Measurements from ENCODE around the gene LRMDA.
"Not testable (repeated sequence)": the region's sequence is repeated elsewhere in the genome, so short reads cannot be mapped to it uniquely, and the experiment has no call there.

LRMDA gene

DNA sequence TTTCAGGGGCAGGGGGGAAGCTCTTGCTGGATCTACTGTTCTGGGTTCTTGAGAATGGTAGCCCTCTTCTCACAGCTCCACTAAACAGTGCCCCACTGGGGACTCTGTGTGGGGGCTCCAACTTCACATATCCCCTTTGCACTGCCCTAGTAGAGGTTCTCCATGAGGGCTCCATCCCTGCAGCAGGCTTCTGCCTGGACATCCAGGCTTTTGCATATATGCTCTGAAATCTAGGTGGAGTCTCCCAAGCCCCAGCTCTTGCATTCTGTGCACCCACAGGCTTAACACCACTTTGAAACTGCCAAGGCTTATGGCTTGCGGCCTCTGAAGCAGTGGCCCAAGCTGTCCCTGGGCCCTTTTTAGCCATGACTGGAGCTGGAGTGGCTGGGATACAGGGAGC, 150.7 kb downstream of the LRMDA start:
- DNase-seq (ENCODE audit: low read depth, low spot score): no peak

DNA sequence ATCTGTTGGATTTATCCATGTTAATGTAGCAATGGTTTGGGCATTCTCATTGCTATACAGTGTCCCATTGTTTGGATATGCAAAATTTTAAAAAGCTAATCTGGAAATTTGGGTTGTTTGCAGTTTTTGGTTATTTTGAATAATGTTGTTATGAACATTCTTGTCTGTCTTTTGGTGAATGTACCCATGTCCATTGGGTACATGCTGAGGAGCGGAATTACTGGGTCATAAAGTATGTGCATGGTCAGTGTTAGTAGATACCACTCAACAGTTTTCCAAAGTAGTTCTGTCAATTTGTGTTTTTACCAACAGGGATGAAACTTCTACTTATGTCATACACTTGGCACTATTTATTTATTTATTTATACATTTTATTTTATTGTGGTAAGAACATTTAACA, 153.9 kb downstream of the LRMDA start:
- DNase-seq (ENCODE audit: low read depth, low spot score): no peak

DNA sequence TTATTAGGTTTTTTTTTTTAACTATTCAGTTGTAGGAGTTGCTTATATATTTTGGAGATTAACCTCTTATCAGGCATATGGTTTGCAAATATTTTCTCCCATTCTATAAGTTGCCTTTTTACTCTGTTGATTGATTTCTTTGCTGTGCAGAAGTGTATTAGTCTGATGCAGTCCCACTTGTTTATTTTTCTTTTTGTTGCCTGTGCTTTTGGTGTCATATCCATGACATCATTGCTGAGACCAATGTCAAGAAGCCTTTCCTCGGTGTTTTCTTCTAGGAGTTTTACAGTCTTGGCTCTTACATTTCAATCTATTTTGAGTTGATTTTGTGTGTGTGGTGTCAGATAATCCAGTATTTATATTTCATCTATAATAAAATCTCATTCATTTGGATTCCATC, 155.4 kb downstream of the LRMDA start:
- no peak for DNase-seq (ENCODE audit: low read depth, low spot score)

DNA sequence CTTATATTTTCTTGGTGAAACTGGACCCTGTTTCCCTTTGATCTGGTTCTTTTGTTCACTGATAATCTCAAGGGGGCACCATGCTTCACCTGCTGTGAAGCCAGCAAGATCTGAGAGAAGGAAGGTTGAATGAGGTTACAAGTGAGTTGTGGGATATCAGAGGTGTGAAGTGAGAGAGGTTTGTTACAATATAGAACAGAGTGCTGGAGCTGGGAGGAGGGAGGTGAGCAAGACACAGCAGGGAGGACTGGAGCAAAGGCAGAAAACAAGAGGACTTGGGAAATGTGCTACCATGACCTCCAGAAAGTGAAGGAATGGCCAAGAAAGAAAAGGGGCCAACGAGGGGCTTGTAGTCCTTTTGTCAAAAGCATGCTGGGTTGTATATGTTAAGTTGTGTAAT, 156.6 kb downstream of the LRMDA start:
- no peak for DNase-seq (ENCODE audit: low read depth, low spot score)

DNA sequence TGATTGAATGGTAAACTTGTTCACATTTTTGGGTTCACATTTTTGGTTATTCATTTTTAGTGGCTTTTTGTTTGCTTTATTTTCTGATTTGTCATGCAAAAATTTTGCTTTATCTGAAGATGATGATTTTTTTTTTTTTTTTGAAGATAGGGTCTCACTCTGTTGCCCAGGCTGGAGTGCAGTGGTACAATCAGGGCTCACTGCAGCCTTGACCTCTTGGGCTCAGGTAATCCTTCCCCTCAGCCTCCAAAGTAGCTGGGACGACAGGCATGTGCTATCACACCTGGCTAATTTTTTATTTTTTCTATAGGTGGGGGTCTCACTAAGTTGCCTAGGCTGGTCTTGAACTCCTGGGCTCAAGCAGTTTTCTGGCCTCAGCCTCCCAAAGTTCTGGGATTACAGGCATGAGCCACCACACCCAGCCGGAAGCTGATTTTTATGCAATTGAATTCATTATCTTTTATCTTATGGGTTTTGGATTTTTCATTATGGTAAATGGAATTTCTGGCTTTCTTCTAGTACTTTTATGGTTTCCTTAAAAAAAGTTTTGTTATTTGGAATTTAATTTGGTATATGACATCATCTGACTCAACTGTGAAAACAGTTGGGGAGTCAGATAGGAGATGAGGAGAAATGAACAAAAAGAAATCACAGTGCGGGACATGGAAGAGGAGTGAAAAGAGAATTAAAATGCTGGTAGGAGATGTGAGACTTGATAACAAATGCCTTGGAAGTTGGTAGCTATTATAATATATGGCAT, 158.7 kb downstream of the LRMDA start:
- no peak for DNase-seq (ENCODE audit: low read depth, low spot score)

DNA sequence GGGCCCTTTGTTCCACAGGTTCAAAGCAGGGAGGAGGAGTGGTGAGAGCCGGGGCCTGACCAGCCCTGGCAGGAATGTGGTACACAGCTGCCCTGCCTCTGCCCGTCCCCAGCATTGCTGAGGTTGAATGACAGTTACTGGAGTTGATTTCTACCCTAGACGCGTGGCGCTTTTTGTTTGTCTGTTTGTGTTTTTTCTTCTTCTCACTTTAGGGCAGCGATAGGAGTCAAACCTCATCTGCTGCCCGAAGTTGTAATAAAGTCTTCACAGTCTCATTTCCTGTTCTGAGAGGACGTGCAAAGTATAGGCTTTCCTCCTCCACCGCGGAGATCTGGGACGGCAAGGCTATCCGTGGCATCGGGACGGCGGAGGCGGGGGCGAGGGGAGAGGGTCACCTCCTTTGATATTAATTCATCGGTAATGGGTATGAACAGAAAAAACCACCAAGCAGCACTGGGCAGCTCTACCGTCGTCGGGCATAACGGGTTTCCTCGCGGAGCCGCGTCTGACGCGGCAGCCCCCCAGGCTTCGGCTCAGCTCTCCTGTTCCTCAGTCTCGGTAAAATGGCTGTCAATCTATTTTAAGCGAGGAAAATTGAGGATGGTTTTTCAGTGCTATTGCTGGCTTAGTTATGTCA, 160.8 kb downstream of the LRMDA start:
- DNase-seq (ENCODE audit: low read depth, low spot score): no peak

DNA sequence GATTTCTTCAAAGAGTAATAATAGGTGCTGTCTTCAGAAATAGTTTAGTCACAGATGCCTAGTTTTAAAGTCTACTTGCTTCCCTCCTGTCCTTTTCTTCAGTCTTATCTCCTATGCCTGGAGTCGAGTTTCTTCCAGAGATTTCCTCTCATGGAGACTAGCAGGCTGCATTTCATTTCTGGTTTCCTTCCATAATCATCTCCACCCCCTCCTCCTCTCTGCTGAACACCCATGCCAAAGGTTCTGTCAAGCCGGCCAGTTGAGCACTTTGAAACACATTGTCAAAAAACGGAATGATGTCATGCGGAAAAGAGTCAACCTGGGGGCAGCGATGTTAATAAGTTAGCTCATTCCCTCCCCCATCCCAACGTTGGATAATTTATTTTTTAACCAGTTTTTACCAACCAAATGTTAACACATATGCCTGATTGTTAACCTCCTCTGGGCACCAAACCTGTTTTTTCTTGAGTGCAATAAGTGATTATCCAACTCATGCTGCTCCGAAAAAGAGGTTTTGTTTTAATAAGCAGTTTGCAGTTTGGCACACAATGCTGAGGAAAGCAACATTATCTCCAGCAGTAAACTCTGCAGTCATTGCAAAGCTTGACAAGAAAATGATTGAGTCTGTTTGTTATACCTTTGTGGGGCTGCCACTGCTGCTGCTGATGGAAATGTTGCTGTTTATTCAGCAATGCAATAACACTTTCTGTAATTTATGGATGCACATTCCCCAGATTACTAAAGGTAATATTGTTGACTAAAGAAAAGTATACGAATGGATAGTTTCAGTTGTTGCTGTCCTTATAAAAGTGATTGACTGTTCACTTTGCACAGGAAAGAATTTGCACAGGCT, 161.6 kb downstream of the LRMDA start:
- no peak for DNase-seq (ENCODE audit: low read depth, low spot score)

DNA sequence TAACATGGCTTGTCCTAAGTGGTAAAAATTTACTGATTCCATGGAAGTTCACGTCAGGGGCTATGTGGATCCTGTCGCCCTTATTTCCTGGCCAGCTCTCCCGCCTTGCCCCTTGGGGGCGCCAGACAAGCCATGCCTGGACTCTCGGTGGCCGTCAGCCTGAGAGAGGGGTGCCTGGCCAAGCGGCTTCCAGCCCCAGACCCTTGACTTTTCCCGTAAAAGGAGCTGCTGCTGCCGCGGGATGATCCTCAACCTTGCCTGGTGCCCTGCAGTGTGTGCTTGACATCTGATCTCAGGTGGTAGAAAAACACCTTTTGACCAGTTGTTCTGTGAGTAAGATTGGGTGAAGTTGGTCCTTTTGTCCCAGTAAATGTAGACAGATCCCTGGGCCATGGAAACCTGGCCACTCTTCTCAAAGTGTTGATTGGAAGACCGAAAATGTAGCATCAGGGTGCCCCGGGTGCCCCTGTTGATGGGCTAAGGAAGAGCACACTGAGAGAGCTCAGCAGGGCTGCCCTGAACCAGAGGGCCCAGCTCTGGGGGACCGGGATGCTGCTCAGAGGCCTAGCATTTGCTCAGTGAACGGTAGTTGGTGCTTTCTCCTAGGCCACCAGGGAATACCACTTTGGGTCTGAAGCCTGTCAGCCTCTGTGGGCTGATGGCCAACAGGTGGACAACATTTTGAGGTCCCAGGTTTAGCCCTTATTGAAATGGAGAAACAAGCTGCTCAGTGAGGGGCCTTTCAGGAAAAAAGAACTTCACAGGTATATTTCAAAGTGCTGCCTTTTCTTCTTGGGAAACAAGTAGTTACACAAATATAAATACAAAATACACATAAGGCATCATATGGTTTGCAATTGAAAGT, 162.5 kb downstream of the LRMDA start:
- DNase-seq (ENCODE audit: low read depth, low spot score): no peak

DNA sequence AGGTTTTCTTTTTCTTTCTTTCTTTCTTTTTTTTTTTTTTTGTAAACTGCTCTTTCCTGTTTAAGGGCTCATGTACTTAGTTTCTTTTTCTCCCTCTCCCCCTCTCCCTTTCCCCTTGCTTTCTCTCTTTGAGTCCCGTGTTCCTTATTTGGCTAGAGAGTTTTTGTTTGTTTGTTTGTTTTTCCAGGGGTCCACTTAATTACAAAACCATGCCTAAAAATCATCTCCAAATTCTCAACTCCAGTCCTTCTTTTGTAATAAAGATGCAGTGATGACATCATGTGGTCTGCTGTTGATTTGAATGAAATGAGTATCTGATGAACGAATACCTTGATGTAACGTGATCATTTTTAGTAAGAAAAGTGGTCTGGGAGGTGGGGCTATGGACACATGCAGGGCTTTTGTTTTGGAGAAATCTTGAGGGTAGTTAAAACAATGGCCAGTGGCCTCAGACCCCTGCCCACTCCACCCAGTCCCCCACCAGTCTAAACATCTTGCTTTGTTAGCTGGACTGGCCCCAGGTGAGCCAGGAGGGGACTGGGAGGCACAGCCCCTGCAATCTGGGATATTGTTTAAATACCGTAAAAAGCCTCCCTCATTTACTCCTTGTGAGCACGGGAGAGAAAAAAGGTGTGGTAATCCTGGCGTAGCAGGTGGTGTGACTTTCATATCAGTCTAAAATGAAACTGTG, 165.7 kb downstream of the LRMDA start:
- DNase-seq (ENCODE audit: low read depth, low spot score): no peak

DNA sequence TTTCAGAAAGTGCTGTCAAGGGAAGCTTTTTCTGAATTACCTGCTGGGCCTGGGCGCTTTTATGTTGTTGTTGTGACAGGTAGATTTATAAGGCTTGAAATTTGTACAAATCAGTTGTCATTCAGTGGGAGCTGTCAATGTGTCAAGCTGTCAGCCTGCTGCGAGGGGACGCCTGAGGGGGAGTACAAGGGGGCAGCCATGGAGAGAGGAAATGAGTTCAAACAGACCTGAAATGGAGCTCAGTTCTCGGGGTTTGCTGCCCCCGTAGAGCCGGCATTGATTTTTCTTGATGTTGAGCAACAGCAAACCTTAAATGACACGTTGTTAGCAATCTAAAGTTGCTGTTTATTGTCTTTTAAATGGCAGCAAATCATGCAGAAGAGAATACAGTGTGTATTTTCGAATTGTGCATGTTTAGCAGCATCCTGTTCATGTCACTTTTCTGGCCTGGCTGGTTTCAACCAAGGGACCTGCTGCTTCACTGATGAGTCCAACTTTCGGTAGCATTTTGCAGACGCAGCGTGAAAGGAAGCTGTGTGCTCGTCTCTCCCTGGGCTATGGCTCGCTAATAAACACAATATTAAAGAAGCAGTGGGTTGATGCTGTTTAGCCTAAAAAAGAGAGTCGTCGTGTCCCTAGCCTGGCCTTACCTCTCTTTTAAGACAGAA, 166.5 kb downstream of the LRMDA start:
- DNase-seq (ENCODE audit: low read depth, low spot score): no peak

DNA sequence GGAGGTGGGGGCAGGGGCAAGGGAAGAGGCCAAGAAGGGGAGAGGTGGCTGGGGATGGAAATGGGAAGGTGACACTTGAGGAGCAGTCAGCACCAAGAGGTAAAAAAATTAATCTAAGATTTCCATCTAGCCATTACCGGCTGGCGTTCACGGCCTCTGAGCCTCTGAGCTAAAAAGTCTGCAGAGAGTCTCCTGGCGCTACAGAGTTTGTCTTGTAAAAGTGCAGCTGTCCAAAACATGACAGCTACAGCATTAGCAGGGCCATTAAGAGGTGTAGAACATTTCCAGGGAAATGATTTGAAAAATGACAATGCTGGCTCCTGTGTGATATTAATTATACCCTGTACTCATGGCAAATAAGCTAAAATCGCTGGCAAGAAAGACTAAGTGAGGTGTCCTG, 167.6 kb downstream of the LRMDA start:
- no peak for DNase-seq (ENCODE audit: low read depth, low spot score)

DNA sequence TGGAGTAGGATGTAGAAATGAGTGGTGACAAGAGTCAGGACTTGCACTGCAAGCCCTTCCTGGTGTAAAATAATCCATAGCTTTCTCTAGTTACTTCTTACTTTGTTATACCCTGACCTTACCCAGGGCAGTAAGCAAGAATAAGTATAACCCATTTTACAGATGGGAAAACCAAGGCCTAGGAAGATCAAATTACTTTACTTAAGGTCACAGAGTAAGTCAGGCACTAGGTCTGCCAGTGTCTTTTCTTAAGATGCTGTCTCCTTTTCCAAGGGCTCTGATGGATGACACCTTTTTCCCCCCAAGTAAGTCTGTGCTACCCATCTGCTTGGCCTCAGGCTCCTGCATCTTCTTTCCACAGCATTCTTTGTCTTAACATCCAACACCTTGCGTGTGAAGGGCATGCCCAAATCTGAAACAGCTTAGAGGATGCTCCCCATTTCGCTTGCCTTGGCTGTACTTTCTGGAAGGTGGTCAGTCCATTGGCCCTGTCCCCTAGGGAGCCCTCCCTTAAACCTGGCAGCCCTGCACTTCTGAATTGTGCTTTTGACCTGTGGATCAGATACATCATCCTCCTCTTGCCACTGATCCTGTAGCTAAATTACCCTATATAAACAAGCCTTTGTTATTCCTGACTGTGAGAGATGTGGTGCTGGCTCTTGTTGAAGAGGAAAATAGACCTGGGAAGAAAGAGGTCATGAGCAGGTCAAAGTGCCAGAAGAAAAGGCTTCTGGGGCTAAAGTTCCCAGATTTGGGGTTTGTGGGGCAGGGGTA, 168.6 kb downstream of the LRMDA start:
- DNase-seq (ENCODE audit: low read depth, low spot score): no peak

DNA sequence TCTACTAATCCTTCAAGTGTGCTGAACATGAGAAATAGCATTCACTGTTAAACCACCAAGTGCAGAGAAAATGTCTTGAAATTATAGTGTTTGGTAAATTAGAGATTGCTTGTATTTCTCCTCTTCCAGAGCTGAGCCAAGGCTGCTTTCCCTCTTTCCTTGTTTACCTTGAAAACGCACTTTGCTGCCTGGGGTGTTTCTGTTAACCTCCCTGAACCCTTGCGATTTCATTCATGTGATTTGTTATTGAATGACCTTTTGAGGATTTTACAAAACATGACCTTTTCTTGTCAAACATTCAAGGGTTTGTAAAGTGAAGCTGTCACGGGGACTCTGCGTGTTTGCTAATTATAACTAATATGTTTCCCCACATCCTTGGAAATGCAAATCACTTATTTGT, 169.4 kb downstream of the LRMDA start:
- DNase-seq (ENCODE audit: low read depth, low spot score): no peak

DNA sequence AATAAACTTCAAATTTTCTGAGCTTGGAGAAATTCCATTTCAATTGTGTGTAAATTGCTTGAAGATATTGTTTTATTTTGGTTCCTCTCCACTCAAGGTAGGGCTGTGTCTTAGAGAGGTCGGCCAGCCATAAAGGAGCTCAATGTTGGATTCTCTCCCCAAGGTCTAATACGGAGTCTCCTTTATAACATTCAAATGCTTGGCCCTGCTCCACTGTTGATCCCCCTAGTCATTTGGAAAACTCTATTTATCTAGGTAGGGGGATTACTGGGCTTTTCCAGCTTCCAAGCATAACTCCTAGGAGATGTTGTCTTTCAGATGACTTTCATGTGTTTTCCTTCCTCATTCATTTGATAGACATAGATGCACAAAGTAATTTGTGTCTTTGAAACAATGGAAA, 170.9 kb downstream of the LRMDA start:
- DNase-seq (ENCODE audit: low read depth, low spot score): no peak

DNA sequence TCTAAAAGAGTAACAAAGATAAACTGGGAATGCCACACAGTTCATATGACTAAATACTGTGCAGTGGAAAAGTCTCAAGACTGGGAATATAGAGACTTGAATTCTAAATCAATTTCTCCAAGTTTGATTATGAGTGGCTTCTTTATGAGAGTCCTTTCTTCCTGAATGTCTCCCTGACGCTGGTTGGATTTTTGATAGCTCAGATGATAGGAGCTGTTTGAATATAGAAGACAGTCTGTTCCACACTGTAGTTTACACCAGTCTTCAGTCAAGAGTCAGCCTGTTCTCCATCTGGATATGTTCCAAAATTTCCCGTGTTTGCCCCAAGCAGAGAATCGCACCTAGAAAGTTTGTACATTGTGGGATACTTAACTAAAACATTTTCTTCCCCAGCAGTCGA, 173.7 kb downstream of the LRMDA start:
- DNase-seq (ENCODE audit: low read depth, low spot score): no peak

DNA sequence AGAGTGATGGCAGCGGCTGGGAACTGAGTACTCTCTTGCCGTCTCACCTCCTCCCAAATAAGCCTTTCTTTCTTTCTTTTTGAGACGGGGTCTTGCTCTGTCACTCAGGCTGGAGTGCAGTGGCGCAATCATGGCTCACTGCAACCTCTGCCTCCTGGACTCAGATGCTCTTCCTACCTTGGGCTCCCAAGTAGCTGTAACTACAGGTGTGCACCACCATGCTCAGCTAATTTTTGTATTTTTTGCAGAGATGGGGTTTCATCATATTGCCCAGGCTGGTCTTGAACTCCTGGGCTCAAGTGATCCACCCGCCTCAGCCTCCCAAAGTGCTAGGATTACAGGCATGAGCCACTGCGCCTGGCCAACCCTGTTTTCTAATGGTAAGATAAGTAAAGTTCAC, 174.4 kb downstream of the LRMDA start:
- not testable (repeated sequence) for DNase-seq (ENCODE audit: low read depth, low spot score)

DNA sequence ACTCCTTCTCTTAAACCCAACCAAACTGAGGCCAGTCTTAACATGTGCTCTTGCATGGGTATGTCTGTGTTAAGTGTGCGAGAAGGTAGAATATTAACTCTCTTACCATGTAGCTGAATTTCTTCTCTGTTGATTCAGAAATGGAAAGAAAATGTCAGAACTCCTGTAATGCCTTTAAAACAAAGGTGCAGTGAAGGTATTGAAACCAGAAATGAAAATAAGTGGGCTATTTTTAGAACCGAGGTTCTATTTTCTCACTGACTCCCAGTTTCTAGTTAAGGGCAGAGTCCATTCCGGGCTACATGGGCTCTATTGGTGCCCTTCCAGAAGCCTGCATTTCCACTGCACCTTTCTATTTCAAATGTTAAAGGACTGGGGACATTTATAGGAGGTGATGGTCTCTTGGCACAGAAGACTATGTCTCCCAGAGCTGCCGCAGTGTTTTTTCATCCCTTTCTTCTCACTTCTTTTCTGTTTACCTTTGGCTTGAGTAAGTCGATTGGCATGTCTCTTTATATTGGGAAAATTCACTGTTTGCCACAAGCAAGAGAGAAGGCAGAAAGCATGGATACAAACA, 174.9 kb downstream of the LRMDA start:
- DNase-seq (ENCODE audit: low read depth, low spot score): peak; percentile 32

DNA sequence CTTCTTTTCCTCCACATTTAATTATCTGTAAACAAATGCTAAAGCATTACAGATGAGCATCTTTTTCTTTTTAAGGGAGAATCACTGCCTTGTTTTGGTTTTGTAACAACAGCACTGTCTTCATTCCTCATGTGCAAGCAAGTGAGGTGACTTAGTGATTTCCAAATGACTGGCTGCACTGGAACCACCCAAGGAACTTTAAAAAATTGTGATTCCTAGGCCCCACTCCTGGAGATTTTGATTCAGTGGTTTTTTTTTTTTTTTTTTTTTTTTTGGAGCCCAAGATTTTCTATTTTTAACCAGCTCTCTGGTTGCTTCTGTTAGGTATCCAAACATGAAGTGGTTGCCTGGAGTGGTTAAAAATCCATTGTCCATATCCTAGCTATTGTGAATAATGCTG, 176.2 kb downstream of the LRMDA start:
- no peak for DNase-seq (ENCODE audit: low read depth, low spot score)

DNA sequence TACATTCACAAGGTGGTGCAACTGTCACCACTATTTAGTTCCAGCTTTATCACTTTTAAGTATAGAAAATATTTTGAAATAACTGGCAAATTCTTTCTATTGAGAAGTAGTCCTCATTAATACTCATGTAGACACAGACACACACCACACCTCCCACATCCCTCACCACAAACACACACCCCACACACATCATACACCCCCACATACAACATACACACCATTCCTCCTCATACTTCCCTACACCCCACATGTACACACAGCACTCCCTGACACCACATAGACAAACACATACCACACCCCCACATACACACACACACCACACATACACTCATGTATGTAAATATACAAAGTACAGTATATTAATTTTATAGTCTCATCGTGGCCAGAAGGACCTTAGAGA, 178.8 kb downstream of the LRMDA start:
- DNase-seq (ENCODE audit: low read depth, low spot score): no peak

All from astrocyte of the hippocampus (primary cell).